HG03354 (cell line): Measurements from ENCODE around the gene RCOR3.

ENCODE experiments used
- ATAC-seq: cut with Tn5 transposase; IDR thresholded peaks from one replicate; pipeline ENCODE4 v1.9.1; 2021; ENCODE audit warnings: mild to moderate bottlenecking; ENCODE audit not compliant: unreplicated experiment, poor library complexity, severe bottlenecking

The RCOR3 gene

GRCh38 chr1:211323156-211324063 lies 64.2 kb downstream of the RCOR3 start:
- ATAC-seq: peak; percentile 61

DNA sequence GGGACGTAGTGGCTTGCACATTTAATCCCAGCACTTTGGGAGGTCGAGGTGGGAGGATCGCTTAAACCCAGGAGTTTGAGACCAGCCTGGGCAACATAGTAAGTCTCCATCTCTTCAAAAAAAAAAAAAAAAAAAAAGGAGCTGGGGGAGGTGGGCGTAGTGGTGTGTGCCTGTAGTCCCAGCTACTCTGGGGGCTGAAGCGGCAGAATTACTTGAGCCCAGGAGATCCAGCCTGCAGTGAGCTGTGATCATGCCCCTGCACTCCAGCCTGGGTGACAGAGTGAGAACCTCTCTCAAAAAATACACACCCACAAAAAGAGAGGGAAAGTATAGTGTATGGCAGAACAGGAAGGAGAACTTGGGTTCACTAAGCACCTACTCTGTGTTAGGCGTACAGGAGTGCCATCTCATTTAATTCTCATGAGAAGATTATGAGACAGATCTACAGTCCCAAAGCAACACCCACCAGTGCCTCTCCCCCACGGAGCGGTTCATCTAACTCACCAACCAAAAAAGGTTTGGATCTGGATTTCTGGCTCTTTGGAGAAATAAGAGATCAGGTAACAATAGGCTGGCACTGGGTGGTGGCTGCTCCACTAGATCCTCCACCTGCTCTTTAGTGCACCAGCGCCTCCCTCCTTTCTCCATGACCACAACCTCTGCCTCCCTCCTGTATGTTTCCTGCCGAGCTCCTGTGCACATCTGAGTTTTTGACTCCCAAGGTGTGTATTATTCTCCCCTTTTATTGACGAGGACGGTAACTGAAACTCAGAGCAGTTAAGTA lies 66.0 kb downstream of the RCOR3 start:
- ATAC-seq: no peak

DNA sequence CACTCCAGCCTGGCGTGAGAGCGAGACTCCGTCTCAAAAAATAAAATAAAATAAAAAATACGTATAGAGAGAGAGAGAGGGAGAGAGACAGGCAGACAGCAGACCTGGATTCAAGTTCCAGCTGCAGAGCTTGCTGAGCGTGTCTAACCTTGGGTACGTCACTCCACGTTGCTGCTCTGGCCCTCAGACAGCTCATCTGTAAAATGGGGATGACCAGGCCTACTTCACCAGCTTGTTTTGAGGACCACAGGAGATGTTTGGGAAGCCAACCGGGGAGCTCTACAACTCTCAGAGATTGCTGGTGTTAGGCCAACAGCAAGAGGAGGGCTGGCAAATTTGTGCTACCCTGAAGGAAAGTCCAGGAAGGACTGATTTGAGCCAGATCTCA lies 67.0 kb downstream of the RCOR3 start:
- no peak for ATAC-seq

- ATAC-seq: peak; percentile 44
Measured at GRCh38 chr1:211326528-211327345, 67.6 kb downstream of the RCOR3 start, which contains the start of gene TRAF5. Gene TRAF5 (plus strand): TSS chr1:211326833. CDS start chr1:211353240, 26,407 bp downstream.

DNA sequence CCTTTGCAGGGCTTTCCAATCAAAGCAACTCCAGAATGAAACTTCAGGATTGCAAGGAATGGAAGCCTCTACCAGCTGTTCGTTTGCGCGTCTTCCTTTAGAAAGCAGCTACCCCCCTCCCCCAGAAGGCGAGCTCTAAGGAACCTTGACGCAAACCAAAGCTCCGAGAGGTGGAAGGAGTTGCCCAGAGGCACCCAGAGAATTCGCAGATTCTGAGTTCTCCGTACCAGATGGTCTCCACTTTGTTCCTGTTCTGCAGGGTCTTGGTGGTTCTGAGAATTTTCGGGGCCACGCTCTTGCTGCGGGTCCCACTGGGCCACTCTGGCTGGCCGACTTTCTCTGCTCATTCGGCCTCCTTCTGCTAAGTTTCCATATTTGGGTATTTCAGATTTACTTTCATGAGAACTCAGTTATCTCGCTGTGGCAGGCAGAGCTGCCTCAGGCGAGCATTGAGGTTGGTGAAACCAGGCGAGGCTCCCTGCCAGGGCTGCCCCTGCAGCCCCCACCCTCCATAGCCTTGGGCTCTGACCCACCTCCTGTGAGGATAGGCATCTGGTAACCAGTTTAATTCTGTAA lies 68.3 kb downstream of the RCOR3 start:
- peak; percentile 27 for ATAC-seq

DNA sequence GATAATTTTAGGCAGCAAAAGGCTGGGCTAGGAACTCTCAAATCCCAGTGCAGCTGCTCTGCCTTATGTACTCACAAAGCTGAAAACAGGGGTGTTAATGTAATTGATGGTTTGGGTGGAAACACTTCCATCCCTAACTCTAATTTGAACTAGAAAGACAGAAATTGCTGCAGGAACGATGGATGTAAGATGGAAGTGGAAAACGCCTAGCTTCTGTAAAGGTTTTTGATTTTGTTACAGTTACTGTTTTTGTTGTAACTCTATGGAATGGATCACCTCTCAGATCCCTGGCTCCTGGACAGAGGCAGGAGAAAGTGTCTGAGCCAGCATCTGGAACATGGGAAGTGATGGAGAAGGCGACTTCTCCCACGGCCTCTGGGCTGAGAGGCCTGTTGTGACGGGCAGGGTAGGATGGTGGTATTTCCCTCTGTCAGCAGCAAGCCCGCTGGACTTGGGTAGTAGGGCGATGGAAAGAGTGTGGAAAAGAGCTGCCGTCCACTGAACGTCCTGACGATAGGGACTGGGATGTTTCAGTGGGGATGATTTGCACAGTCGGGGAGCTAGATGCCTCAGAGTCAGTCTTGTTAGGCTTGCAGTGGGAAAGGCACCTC lies 69.0 kb downstream of the RCOR3 start:
- ATAC-seq: no peak

- ATAC-seq: no peak
Measured at GRCh38 chr1:211328866-211329475, 69.8 kb downstream of the RCOR3 start.

- peak; percentile 62 for ATAC-seq
Measured at GRCh38 chr1:211329764-211330201, 70.6 kb downstream of the RCOR3 start.

- no peak for ATAC-seq
Measured at GRCh38 chr1:211330282-211330936, 71.2 kb downstream of the RCOR3 start.

DNA sequence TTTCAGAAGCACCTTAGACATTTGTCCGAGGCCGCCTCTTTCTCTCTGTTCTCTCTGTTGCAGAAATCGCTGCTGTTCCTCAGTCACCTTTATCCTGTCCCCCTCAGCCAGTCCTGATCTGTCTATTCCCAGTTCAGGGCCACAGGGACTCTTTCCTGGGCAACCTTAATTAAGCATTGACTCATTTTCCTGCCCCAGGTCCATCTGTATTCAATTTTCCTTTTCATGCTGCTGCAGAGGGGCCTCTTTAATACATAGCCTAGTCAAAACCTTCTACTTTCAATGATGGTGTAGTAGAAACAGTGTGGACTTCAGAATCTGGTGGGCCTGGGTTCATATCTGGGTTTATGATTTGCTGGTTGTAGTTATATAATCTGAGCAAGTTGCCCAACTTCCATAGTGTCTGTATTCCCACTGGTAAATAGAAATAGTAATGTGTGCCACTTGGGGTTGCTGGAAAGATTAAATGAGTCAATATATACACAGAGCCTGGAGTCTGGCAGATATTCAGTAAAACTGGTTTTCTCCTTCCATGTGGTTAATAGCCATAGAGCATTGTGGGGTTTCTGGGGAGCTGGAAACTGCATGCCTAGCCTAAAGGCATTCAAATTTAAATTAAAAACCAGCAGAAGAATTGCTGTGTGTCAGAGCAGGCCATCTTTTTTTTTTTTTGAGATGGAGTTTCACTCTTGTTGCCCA lies 72.0 kb downstream of the RCOR3 start:
- ATAC-seq: no peak

- ATAC-seq: no peak
Measured at GRCh38 chr1:211332036-211332616, 73.0 kb downstream of the RCOR3 start.

DNA sequence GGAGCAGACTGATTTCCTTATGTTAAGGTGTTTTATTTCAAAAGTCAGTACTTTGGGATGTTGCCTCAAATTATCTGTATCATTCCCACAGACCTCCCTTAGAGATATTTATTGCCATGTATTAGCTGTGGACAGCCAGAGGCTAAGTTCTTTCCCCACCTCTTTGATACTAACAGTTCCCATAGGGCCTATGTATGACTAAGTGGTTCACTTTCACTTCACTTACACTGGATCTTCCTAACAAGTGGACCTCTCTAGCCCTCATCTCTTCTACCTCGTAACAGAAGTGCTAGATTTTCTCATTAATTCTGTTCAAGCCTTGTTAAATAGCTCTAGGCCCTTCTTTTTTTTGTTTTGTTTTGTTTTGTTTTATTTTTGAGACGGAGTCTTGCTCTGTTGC lies 73.7 kb downstream of the RCOR3 start:
- ATAC-seq: no peak

DNA sequence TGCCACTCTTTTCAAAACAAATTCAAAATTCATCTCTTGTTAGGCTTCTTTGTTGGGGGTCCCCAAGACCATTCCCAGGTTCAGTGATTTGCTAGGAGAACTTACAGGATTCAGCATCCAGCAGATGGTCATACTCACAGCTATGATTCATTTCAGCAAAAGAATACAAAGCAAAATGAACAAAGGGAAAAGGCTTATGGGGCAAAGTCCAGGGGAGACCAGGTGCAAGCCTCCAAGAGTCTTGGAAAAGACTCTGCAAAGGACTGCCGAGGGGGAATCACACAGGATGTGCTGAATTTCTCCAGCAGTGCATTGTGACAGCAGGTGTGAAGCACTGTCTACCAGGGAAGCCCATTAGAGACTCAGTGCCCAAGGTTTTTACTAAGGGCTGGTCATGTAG lies 74.7 kb downstream of the RCOR3 start:
- ATAC-seq: no peak

DNA sequence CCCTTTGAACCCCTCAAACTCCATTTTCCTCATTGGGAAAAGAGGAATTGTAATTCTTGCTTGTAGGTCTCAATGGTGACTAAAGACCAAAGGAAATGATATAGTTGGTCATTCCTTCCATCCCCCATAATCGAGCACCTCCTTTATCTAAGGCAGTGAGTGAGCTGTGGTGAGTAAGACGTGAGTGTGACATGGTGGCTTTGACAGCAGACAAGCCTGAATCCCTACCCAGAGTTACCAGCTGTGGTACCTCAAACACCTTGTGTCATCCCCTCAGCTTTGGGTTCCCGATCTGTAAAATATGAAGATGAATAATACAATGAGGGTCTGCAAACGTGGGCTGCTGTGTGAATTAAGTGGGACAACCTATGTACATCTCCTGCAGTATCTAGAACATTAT lies 75.8 kb downstream of the RCOR3 start:
- ATAC-seq: no peak

DNA sequence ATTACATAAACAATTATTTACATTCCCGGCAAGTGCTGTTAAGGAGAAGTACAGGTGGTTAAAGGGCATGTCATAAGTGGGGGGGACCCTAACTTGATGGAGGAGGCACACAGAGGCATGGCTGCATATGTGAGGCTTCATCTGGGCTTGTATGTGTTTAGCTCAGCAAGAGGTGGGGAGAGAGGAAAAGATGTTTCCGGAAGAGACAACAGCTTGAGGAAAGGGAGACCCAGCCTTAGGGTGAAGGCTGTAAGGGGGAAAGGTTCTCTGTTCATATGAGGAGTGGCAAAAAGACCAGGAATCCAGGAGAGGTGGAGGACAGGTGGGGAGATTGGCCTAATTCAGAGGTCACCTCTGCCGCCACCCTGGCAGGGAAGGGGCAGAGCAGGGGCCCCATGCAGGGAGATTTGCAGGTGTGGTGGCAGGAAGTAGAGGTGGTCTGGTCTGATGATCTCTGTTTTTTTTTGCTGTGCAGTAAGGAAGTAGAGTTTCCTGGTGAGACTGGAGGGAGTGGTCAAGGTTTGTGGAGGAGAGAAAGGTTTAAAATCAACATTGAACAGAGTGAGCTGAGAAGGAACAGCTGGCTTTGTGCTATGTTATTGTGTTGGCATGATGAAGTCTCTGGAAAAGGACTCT lies 76.5 kb downstream of the RCOR3 start:
- peak; percentile 91 for ATAC-seq

- ATAC-seq: peak; percentile 38
Measured at GRCh38 chr1:211336161-211336560, 77.0 kb downstream of the RCOR3 start.

DNA sequence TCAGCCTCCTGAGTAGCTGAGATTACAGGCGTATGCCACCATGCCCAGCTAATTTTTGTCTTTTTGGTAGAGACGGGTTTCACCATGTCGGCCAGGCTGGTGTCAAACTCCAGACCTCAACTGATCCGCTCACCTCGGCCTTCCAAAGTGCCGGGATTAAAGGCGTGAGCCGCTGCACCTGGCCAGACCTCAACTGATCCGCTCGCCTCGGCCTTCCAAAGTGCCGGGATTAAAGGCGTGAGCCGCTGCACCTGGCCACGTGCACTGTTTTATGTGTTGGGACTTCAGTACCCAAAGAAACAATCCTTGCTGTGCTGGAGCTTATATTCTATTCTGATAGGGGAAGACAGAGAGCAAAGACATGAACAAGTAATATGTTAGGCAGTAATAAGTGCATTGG lies 77.6 kb downstream of the RCOR3 start:
- ATAC-seq: no peak
